Measurements from ENCODE around the gene CHMP3.

CHMP3 gene

GRCh38 chr2:86482034-86482433, 81.2 kb downstream of the CHMP3 start:
- Histone ChIP-seq H3K4me3 (replicated peaks; ENCODE audit: insufficient read depth, low read length) (no peak overlapping the region), H3K27ac (replicated peaks) (no peak overlapping the region), H3K27me3 (ENCODE audit: insufficient read depth, poor library complexity, severe bottlenecking) (no peaks in the 10 kb centered on the region)
- no peak for TF ChIP-seq GABPA (IDR thresholded peaks at IDR 0.05; ENCODE audit: low read depth)
- TF ChIP-seq POLR2AphosphoS5 (IDR thresholded peaks at IDR 0.05; ENCODE audit: low read depth), result no peak
- TF ChIP-seq CTCF (IDR thresholded peaks at IDR 0.05; ENCODE audit: insufficient read depth, low read length), result no peak
- TF ChIP-seq, protein P1, sequence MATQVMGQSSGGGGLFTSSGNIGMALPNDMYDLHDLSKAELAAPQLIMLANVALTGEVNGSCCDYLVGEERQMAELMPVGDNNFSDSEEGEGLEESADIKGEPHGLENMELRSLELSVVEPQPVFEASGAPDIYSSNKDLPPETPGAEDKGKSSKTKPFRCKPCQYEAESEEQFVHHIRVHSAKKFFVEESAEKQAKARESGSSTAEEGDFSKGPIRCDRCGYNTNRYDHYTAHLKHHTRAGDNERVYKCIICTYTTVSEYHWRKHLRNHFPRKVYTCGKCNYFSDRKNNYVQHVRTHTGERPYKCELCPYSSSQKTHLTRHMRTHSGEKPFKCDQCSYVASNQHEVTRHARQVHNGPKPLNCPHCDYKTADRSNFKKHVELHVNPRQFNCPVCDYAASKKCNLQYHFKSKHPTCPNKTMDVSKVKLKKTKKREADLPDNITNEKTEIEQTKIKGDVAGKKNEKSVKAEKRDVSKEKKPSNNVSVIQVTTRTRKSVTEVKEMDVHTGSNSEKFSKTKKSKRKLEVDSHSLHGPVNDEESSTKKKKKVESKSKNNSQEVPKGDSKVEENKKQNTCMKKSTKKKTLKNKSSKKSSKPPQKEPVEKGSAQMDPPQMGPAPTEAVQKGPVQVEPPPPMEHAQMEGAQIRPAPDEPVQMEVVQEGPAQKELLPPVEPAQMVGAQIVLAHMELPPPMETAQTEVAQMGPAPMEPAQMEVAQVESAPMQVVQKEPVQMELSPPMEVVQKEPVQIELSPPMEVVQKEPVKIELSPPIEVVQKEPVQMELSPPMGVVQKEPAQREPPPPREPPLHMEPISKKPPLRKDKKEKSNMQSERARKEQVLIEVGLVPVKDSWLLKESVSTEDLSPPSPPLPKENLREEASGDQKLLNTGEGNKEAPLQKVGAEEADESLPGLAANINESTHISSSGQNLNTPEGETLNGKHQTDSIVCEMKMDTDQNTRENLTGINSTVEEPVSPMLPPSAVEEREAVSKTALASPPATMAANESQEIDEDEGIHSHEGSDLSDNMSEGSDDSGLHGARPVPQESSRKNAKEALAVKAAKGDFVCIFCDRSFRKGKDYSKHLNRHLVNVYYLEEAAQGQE (IDR thresholded peaks at IDR 0.05; ENCODE audit: insufficient replicate concordance, low read depth), result no peak
- no peak for TF ChIP-seq SPI1 (IDR thresholded peaks at IDR 0.05; ENCODE audit: borderline replicate concordance, low read depth)
- DNase-seq (ENCODE audit: low read depth in 1 of 2, low spot score in 1 of 2), result no peak

GRCh38 chr2:86480105-86480504, 83.1 kb downstream of the CHMP3 start:
- Histone ChIP-seq H3K27ac (replicated peaks) (no peak overlapping the region), H3K27me3 (ENCODE audit: insufficient read depth, poor library complexity, severe bottlenecking) (no peaks in the 10 kb centered on the region), H3K4me3 (replicated peaks; ENCODE audit: insufficient read depth, low read length) (no peak overlapping the region)
- TF ChIP-seq CTCF (IDR thresholded peaks at IDR 0.05; ENCODE audit: insufficient read depth, low read length), result no peak
- no peak for TF ChIP-seq SPI1 (IDR thresholded peaks at IDR 0.05; ENCODE audit: borderline replicate concordance, low read depth)
- no peak for TF ChIP-seq GABPA (IDR thresholded peaks at IDR 0.05; ENCODE audit: low read depth)
- no peak for TF ChIP-seq POLR2AphosphoS5 (IDR thresholded peaks at IDR 0.05; ENCODE audit: low read depth)
- TF ChIP-seq, protein P1 (IDR thresholded peaks at IDR 0.05; ENCODE audit: insufficient replicate concordance, low read depth), result no peak
- no peak for DNase-seq (ENCODE audit: low read depth in 1 of 2, low spot score in 1 of 2)

DNA sequence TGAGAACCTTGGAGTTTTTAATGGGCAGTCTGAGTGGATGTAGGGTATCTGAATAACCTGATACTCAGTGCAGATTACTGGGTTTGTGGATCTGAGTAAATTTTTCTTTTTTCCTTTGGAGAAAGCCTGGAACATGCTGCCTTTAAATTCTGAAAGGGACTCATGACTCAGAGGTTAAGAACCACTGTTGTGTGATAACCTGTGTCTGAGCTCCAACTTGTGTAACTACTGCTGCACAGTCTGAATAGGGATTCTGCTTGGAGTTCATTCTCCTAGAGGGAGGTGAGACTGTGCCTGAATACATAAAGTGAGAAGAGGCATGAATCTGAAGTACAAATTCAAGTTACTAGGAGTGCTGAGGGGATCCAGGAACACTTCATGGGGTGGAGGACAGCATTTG, 85.9 kb downstream of the CHMP3 start:
- no peak overlapping the region for H3K27ac ChIP-seq (replicated peaks)
- no peak for DNase-seq (ENCODE audit: low read depth in 1 of 2, low spot score in 1 of 2)
- TF ChIP-seq SPI1 (IDR thresholded peaks at IDR 0.05; ENCODE audit: borderline replicate concordance, low read depth) (no peak), CTCF (IDR thresholded peaks at IDR 0.05; ENCODE audit: insufficient read depth, low read length) (no peak), POLR2AphosphoS5 (IDR thresholded peaks at IDR 0.05; ENCODE audit: low read depth) (no peak), GABPA (IDR thresholded peaks at IDR 0.05; ENCODE audit: low read depth) (no peak)
- TF ChIP-seq, protein P1 (IDR thresholded peaks at IDR 0.05; ENCODE audit: insufficient replicate concordance, low read depth), result no peak
- no peak overlapping the region for H3K4me3 ChIP-seq (replicated peaks; ENCODE audit: insufficient read depth, low read length)
- no peaks in the 10 kb centered on the region for H3K27me3 ChIP-seq (ENCODE audit: insufficient read depth, poor library complexity, severe bottlenecking)

Measured in HL-60 (cell line).